HepG2 (cell line): ENCODE data around the gene SIGLEC10. TPM values are rescaled to one million over a fixed set of nuclear protein-coding genes. Genes with fewer than 3 reads are reported as not detected.

Source experiments
- AKAP8 ChIP-seq: sonication (generic); formaldehyde crosslinking; IDR thresholded peaks from 2 replicates; pipeline ENCODE4 v1.5.1; 2020; ENCODE audit warnings: mild to moderate bottlenecking, missing genetic modification reagents
- CBX1 ChIP-seq: IDR thresholded peaks from one replicate; pipeline ENCODE4 v1.6.1; 2016; ENCODE audit warnings: antibody characterized with exemption, low read depth
- FOSL1 ChIP-seq: sonication (generic); formaldehyde crosslinking; IDR thresholded peaks from 2 replicates; pipeline ENCODE4 v1.9.0; 2021; ENCODE audit warnings: missing genetic modification reagents, borderline replicate concordance
- MAF1 ChIP-seq: sonication (generic); formaldehyde crosslinking; IDR thresholded peaks from 2 replicates; pipeline ENCODE4 v1.5.0; 2020; ENCODE audit warnings: missing genetic modification reagents, borderline replicate concordance
- SATB2 ChIP-seq: sonication (generic); formaldehyde crosslinking; IDR thresholded peaks from 2 replicates; pipeline ENCODE4 v1.5.0; 2020; ENCODE audit warnings: missing genetic modification reagents
- SMAD9 ChIP-seq: sonication (generic); formaldehyde crosslinking; IDR thresholded peaks from 2 replicates; pipeline ENCODE4 v1.5.1; 2020; ENCODE audit warnings: mild to moderate bottlenecking, missing genetic modification reagents
- SOX6 ChIP-seq, 2 experiments: fragments of 450-650 bp in 1 of 2; sonication (generic) in 1 of 2; formaldehyde crosslinking in 1 of 2; IDR thresholded peaks; 2 replicates each; pipeline versions ENCODE4 v1.4.0 to v1.6.1; 2017 to 2020; ENCODE audit warnings: antibody characterized with exemption in 1 of 2, mild to moderate bottlenecking in 1 of 2, missing genetic modification reagents in 1 of 2
- SRSF4 ChIP-seq: fragments of 200-400 bp; formaldehyde crosslinking; IDR thresholded peaks from one replicate; pipeline ENCODE4 v1.6.1; 2018; ENCODE audit warnings: mild to moderate bottlenecking, low read depth, low read length, moderate library complexity; ENCODE audit not compliant: poor library complexity, severe bottlenecking
- TARDBP ChIP-seq: sonication (generic); formaldehyde crosslinking; IDR thresholded peaks from 2 replicates; pipeline ENCODE4 v1.8.0; 2022; ENCODE audit warnings: mild to moderate bottlenecking, missing genetic modification reagents
- TBX3 ChIP-seq: fragments of 450-650 bp; IDR thresholded peaks from 2 replicates; pipeline ENCODE4 v1.6.1; 2017; ENCODE audit warnings: antibody characterized with exemption, mild to moderate bottlenecking, inconsistent platforms, borderline replicate concordance
- ZNF383 ChIP-seq: sonication (generic); formaldehyde crosslinking; IDR thresholded peaks from 2 replicates; pipeline ENCODE4 v1.4.0; 2020; ENCODE audit warnings: missing genetic modification reagents, mild to moderate bottlenecking, borderline replicate concordance
- ZNF614 ChIP-seq: IDR thresholded peaks from 2 replicates; pipeline ENCODE4 v1.6.1; 2018; ENCODE audit warnings: missing biosample characterization, missing genetic modification reagents, inconsistent platforms, borderline replicate concordance
- ZNF670 ChIP-seq: sonication (generic); formaldehyde crosslinking; IDR thresholded peaks from 2 replicates; pipeline ENCODE4 v1.8.0; 2022; ENCODE audit warnings: mild to moderate bottlenecking, missing genetic modification reagents, borderline replicate concordance
- ZSCAN29 ChIP-seq: sonication (generic); formaldehyde crosslinking; conservative IDR thresholded peaks from 2 replicates; pipeline ENCODE4 v1.4.0; 2020; ENCODE audit warnings: mild to moderate bottlenecking, missing genetic modification reagents
- polyA plus RNA-seq, 8 experiments: library from polyadenylated mRNA; depleted of rRNA in 3 of 8; stranded (reverse) in 7 of 8; unstranded in 1 of 8; fragments of >200 nt; fragmentation: Illumina TruSeq in 4 of 8; extraction: Trizol in 4 of 8; gene quantifications; 2 replicates each; pipeline versions ENCODE4 v1.2.1 to v1.2.3, GENCODE V29; 2011 to 2016; ENCODE audit warnings: low read depth in 4 of 8, missing spikeins in 1 of 8, mixed read lengths in 1 of 8; ENCODE audit not compliant: insufficient read depth in 1 of 8
- total RNA-seq, 5 experiments: library from RNA; depleted of rRNA; stranded (reverse); fragments of >200 nt; fragmentation: Illumina TruSeq; extraction: Trizol; gene quantifications; 2 replicates each; pipeline ENCODE4 v1.2.3, GENCODE V29; 2016; ENCODE audit warnings: low read depth in 1 of 5
- TF ChIP-seq, protein P1 (sequence below): sonication (generic); formaldehyde crosslinking; IDR thresholded peaks from 2 replicates; pipeline ENCODE4 v1.9.0; 2021; ENCODE audit warnings: missing genetic modification reagents, borderline replicate concordance
- TF ChIP-seq, protein P2 (sequence below): sonication (generic); formaldehyde crosslinking; IDR thresholded peaks from 2 replicates; pipeline ENCODE4 v1.5.0; 2020; ENCODE audit warnings: missing genetic modification reagents
- TF ChIP-seq, protein P3 (sequence below): sonication (generic); formaldehyde crosslinking; IDR thresholded peaks from 2 replicates; pipeline ENCODE4 v1.4.0; 2020; ENCODE audit warnings: mild to moderate bottlenecking, missing genetic modification reagents
- TF ChIP-seq, protein P4 (sequence below): sonication (generic); formaldehyde crosslinking; conservative IDR thresholded peaks from 2 replicates; pipeline ENCODE4 v1.4.0; 2020; ENCODE audit warnings: mild to moderate bottlenecking, missing genetic modification reagents, moderate library complexity

The SIGLEC10 gene
- total and polyA plus RNA-seq, 2 of the 13 experiments (the other 11 are each of a cell fraction or from before 2014, with no cell fraction given), result not detected

DNA sequence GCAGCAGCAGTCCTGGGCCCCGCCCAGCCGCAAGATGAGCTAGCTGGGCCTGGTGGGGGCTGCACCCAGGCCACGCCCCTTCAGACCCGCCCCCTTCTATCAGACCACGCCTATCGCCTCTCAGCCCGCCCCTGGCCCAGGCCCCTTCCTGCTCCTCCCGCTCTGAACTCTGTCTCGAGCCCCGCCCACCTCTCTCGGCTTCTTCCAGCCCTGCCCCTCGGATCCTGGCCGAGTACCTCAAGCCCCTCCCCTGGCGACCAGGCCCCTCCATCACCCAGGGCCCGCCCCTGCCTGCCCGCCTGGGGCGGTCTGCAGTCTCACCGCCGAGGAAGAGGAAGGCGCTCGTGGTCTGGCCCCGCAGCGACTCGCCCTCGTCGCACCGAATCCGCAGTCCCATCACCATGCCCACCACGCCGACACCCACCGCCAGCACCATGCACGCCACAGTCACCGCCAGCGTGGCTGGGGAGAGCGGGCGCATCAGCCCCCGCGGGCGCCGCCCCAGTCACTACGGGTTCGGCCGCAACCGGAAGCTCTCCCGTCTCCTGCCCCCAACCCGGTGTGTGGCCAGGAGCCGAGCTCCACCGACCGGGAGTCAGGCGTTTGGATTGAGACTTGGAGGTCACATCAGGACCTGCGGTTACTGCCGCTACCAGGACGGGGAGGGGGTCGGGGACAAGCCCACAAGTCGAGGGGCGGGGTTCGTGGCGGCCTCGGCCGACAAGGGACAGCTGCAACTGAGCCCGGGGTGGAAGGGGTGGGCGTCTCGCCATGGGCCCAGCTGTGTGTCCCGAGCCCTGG lies 49.7 kb downstream of the SIGLEC10 start (continued):
- no peak for TF ChIP-seq FOSL1 (CRISPR knock-in tag)
- peak; percentile 58 for TF ChIP-seq SRSF4
- peak; percentile 54; the same call in 1 of the 2 replicates for TF ChIP-seq ZNF614 (CRISPR knock-in tag)
- TF ChIP-seq AKAP8 (CRISPR knock-in tag), result no peak
- no peak for TF ChIP-seq TBX3
- TF ChIP-seq, protein P1, sequence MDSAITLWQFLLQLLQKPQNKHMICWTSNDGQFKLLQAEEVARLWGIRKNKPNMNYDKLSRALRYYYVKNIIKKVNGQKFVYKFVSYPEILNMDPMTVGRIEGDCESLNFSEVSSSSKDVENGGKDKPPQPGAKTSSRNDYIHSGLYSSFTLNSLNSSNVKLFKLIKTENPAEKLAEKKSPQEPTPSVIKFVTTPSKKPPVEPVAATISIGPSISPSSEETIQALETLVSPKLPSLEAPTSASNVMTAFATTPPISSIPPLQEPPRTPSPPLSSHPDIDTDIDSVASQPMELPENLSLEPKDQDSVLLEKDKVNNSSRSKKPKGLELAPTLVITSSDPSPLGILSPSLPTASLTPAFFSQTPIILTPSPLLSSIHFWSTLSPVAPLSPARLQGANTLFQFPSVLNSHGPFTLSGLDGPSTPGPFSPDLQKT (CRISPR knock-in tag), result 0 out of 2 replicates have a peak, but pooled peaks have one; percentile 10
- TF ChIP-seq, protein P2, sequence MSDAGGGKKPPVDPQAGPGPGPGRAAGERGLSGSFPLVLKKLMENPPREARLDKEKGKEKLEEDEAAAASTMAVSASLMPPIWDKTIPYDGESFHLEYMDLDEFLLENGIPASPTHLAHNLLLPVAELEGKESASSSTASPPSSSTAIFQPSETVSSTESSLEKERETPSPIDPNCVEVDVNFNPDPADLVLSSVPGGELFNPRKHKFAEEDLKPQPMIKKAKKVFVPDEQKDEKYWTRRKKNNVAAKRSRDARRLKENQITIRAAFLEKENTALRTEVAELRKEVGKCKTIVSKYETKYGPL (CRISPR knock-in tag), result no peak
- peak; percentile 76; the same call in 1 of the 2 replicates for TF ChIP-seq SMAD9 (CRISPR knock-in tag)
- 0 out of 2 replicates have a peak, but pooled peaks have one; percentile 31 for TF ChIP-seq SATB2 (CRISPR knock-in tag)
- TF ChIP-seq CBX1, result no peak
- TF ChIP-seq TARDBP (CRISPR knock-in tag), result peak; percentile 81
- no peak for TF ChIP-seq ZNF670 (CRISPR knock-in tag)
- TF ChIP-seq ZSCAN29 (CRISPR knock-in tag), result no peak; the same call in 1 of the 2 replicates
- TF ChIP-seq, protein P3, sequence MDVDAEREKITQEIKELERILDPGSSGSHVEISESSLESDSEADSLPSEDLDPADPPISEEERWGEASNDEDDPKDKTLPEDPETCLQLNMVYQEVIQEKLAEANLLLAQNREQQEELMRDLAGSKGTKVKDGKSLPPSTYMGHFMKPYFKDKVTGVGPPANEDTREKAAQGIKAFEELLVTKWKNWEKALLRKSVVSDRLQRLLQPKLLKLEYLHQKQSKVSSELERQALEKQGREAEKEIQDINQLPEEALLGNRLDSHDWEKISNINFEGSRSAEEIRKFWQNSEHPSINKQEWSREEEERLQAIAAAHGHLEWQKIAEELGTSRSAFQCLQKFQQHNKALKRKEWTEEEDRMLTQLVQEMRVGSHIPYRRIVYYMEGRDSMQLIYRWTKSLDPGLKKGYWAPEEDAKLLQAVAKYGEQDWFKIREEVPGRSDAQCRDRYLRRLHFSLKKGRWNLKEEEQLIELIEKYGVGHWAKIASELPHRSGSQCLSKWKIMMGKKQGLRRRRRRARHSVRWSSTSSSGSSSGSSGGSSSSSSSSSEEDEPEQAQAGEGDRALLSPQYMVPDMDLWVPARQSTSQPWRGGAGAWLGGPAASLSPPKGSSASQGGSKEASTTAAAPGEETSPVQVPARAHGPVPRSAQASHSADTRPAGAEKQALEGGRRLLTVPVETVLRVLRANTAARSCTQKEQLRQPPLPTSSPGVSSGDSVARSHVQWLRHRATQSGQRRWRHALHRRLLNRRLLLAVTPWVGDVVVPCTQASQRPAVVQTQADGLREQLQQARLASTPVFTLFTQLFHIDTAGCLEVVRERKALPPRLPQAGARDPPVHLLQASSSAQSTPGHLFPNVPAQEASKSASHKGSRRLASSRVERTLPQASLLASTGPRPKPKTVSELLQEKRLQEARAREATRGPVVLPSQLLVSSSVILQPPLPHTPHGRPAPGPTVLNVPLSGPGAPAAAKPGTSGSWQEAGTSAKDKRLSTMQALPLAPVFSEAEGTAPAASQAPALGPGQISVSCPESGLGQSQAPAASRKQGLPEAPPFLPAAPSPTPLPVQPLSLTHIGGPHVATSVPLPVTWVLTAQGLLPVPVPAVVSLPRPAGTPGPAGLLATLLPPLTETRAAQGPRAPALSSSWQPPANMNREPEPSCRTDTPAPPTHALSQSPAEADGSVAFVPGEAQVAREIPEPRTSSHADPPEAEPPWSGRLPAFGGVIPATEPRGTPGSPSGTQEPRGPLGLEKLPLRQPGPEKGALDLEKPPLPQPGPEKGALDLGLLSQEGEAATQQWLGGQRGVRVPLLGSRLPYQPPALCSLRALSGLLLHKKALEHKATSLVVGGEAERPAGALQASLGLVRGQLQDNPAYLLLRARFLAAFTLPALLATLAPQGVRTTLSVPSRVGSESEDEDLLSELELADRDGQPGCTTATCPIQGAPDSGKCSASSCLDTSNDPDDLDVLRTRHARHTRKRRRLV, result peak; percentile 79
- TF ChIP-seq MAF1, result peak; percentile 66; the same call in 1 of the 2 replicates
- TF ChIP-seq SOX6 (IDR thresholded peaks at IDR 0.05), result no peak
- peak; percentile 72 for TF ChIP-seq SOX6 (CRISPR knock-in tag; IDR thresholded peaks at IDR 0.05)
- TF ChIP-seq ZNF383 (CRISPR knock-in tag), result no peak
- TF ChIP-seq, protein P4, sequence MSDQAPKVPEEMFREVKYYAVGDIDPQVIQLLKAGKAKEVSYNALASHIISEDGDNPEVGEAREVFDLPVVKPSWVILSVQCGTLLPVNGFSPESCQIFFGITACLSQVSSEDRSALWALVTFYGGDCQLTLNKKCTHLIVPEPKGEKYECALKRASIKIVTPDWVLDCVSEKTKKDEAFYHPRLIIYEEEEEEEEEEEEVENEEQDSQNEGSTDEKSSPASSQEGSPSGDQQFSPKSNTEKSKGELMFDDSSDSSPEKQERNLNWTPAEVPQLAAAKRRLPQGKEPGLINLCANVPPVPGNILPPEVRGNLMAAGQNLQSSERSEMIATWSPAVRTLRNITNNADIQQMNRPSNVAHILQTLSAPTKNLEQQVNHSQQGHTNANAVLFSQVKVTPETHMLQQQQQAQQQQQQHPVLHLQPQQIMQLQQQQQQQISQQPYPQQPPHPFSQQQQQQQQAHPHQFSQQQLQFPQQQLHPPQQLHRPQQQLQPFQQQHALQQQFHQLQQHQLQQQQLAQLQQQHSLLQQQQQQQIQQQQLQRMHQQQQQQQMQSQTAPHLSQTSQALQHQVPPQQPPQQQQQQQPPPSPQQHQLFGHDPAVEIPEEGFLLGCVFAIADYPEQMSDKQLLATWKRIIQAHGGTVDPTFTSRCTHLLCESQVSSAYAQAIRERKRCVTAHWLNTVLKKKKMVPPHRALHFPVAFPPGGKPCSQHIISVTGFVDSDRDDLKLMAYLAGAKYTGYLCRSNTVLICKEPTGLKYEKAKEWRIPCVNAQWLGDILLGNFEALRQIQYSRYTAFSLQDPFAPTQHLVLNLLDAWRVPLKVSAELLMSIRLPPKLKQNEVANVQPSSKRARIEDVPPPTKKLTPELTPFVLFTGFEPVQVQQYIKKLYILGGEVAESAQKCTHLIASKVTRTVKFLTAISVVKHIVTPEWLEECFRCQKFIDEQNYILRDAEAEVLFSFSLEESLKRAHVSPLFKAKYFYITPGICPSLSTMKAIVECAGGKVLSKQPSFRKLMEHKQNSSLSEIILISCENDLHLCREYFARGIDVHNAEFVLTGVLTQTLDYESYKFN (CRISPR knock-in tag), result peak; percentile 81
